Hepatocyte (in vitro differentiated cells): Measurements from ENCODE around the gene AKAP4. TPM values are rescaled to one million over a fixed set of nuclear protein-coding genes. Genes with fewer than 3 reads are reported as not detected.

ENCODE experiments used
- DNase-seq: peaks from one replicate; pipeline ENCODE4 v3.0.0-alpha.2; 2016; ENCODE audit warnings: low spot score
- H2AFZ ChIP-seq: fragments of 200-600 bp; sonication (generic); 2 replicates; pipeline ENCODE4 v1.6.0; 2016; ENCODE audit warnings: antibody characterized with exemption, mild to moderate bottlenecking
- H3K27ac ChIP-seq: fragments of 200-600 bp; sonication (generic); 2 replicates; pipeline ENCODE4 v1.5.1; 2016; ENCODE audit warnings: mild to moderate bottlenecking
- H3K27me3 ChIP-seq: fragments of 200-600 bp; sonication (generic); 2 replicates; pipeline ENCODE4 v1.6.1; 2016
- H3K36me3 ChIP-seq: fragments of 200-600 bp; sonication (generic); replicated peaks from 2 replicates; pipeline ENCODE4 v1.5.1; 2016; ENCODE audit warnings: low read depth; ENCODE audit not compliant: insufficient read depth
- H3K4me1 ChIP-seq: fragments of 200-600 bp; sonication (generic); 2 replicates; pipeline ENCODE4 v1.5.1; 2016; ENCODE audit warnings: mild to moderate bottlenecking, moderate library complexity; ENCODE audit not compliant: insufficient read depth
- H3K4me2 ChIP-seq: fragments of 200-600 bp; sonication (generic); 2 replicates; pipeline ENCODE4 v1.6.0; 2016
- H3K4me3 ChIP-seq: fragments of 200-600 bp; sonication (generic); 2 replicates; pipeline ENCODE4 v1.5.1; 2016; ENCODE audit warnings: mild to moderate bottlenecking
- H3K79me2 ChIP-seq: fragments of 200-600 bp; sonication (generic); 2 replicates; pipeline ENCODE4 v1.6.0; 2017; ENCODE audit warnings: mild to moderate bottlenecking
- H3K9me2 ChIP-seq: fragments of 200-600 bp; sonication (generic); replicated peaks from 2 replicates; pipeline ENCODE4 v1.6.0; 2017; ENCODE audit warnings: mild to moderate bottlenecking; ENCODE audit not compliant: insufficient read depth
- H3K9me3 ChIP-seq: fragments of 200-600 bp; sonication (generic); 2 replicates; pipeline ENCODE4 v1.5.1; 2016; ENCODE audit warnings: low read depth, mild to moderate bottlenecking
- H4K20me1 ChIP-seq: fragments of 200-600 bp; sonication (generic); 2 replicates; pipeline ENCODE4 v1.6.0; 2016; ENCODE audit warnings: mild to moderate bottlenecking; ENCODE audit not compliant: insufficient read depth, poor library complexity, severe bottlenecking
- EZH2 ChIP-seq: fragments of 200-600 bp; sonication (generic); IDR thresholded peaks from 2 replicates; pipeline ENCODE4 v1.6.1; 2016; ENCODE audit warnings: antibody characterized with exemption, mild to moderate bottlenecking, borderline replicate concordance
- EZH2phosphoT487 ChIP-seq: fragments of 200-600 bp; sonication (generic); IDR thresholded peaks from one replicate; pipeline ENCODE4 v1.6.1; 2018; ENCODE audit warnings: antibody characterized with exemption, mild to moderate bottlenecking, low read depth, moderate library complexity; ENCODE audit not compliant: unreplicated experiment, severe bottlenecking
- WGBS: methylation state at CpG from one replicate; pipeline ENCODE4 v1.1.6; 2016; ENCODE audit warnings: low lambda C conversion rate; ENCODE audit errors: missing lambda C conversion rate; 5-methylcytosine and 5-hydroxymethylcytosine counted together
- polyA plus RNA-seq: library from polyadenylated mRNA; unstranded; fragments of >200 nt; fragmentation: Nextera tagmentation; extraction: Ambion mirVana; gene quantifications from 2 replicates; pipeline ENCODE4 v1.2.1, GENCODE V29; 2016
- total RNA-seq: library from RNA; depleted of rRNA; stranded (reverse); fragments of >200 nt; gene quantifications from 2 replicates; pipeline ENCODE4 v1.2.3, GENCODE V29; 2014
- TF ChIP-seq, protein P1 (sequence below): fragments of 200-600 bp; sonication (generic); IDR thresholded peaks from 2 replicates; pipeline ENCODE4 v1.5.1; 2016; ENCODE audit warnings: antibody characterized with exemption, mild to moderate bottlenecking; ENCODE audit not compliant: poor library complexity

Gene AKAP4, protein sequence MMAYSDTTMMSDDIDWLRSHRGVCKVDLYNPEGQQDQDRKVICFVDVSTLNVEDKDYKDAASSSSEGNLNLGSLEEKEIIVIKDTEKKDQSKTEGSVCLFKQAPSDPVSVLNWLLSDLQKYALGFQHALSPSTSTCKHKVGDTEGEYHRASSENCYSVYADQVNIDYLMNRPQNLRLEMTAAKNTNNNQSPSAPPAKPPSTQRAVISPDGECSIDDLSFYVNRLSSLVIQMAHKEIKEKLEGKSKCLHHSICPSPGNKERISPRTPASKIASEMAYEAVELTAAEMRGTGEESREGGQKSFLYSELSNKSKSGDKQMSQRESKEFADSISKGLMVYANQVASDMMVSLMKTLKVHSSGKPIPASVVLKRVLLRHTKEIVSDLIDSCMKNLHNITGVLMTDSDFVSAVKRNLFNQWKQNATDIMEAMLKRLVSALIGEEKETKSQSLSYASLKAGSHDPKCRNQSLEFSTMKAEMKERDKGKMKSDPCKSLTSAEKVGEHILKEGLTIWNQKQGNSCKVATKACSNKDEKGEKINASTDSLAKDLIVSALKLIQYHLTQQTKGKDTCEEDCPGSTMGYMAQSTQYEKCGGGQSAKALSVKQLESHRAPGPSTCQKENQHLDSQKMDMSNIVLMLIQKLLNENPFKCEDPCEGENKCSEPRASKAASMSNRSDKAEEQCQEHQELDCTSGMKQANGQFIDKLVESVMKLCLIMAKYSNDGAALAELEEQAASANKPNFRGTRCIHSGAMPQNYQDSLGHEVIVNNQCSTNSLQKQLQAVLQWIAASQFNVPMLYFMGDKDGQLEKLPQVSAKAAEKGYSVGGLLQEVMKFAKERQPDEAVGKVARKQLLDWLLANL
- total RNA-seq: 0.23 TPM in 1 of 2 replicates, not detected in the other
- polyA plus RNA-seq: not detected in 2 replicates

- Histone ChIP-seq H3K4me1 (peaks cover 5% of the 10 kb centered on the region), H4K20me1 (no peaks in the 10 kb centered on the region), H3K27ac (peak within 1 kb of the TSS; percentile 63), H3K27me3 (no peaks in the 10 kb centered on the region), H3K9me2 (no peaks in the 10 kb centered on the region), H3K9me3 (no peaks in the 10 kb centered on the region), H3K36me3 (no peaks in the 10 kb centered on the region), H3K79me2 (no peaks in the 10 kb centered on the region), H3K4me3 (no peak within 1 kb of the TSS), H3K4me2 (no peak within 1 kb of the TSS), H2AFZ (no peak within 1 kb of the TSS)
- WGBS: 64% methylated on average over 1 of the region's 1 CpG
- TF ChIP-seq EZH2 (no peak), EZH2phosphoT487 (no peak)
- TF ChIP-seq, protein P1, sequence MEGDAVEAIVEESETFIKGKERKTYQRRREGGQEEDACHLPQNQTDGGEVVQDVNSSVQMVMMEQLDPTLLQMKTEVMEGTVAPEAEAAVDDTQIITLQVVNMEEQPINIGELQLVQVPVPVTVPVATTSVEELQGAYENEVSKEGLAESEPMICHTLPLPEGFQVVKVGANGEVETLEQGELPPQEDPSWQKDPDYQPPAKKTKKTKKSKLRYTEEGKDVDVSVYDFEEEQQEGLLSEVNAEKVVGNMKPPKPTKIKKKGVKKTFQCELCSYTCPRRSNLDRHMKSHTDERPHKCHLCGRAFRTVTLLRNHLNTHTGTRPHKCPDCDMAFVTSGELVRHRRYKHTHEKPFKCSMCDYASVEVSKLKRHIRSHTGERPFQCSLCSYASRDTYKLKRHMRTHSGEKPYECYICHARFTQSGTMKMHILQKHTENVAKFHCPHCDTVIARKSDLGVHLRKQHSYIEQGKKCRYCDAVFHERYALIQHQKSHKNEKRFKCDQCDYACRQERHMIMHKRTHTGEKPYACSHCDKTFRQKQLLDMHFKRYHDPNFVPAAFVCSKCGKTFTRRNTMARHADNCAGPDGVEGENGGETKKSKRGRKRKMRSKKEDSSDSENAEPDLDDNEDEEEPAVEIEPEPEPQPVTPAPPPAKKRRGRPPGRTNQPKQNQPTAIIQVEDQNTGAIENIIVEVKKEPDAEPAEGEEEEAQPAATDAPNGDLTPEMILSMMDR: no peak
- no peak for DNase-seq
These were observed at the start of gene AKAP4 for GRCh38 chrX:50200907-50201306. AKAP4 (minus strand) TSS chrX:50201007; CDS start chrX:50200889, 118 bp downstream.

GRCh38 chrX:50211510-50211909 lies 10.7 kb upstream of the AKAP4 start:
- no peaks in the 10 kb centered on the region for H3K79me2 ChIP-seq
- no peaks in the 10 kb centered on the region for H4K20me1 ChIP-seq
- H3K9me2 ChIP-seq: no peaks in the 10 kb centered on the region
- H3K4me3 ChIP-seq: no peak overlapping the region
- TF ChIP-seq EZH2phosphoT487 (no peak), EZH2 (no peak)
- TF ChIP-seq, protein P1: no peak
- no peaks in the 10 kb centered on the region for H3K27me3 ChIP-seq
- DNase-seq: no peak
- 63% methylated on average over 8 of the region's 8 CpGs for WGBS
- no peaks in the 10 kb centered on the region for H3K4me1 ChIP-seq
- no peak overlapping the region for H3K4me2 ChIP-seq
- H3K36me3 ChIP-seq: no peaks in the 10 kb centered on the region
- no peaks in the 10 kb centered on the region for H3K9me3 ChIP-seq
- H2AFZ ChIP-seq: no peak overlapping the region
- H3K27ac ChIP-seq: no peak overlapping the region

GRCh38 chrX:50206753-50207152 lies 5.9 kb upstream of the AKAP4 start:
- TF ChIP-seq EZH2phosphoT487 (no peak), EZH2 (no peak)
- TF ChIP-seq, protein P1: no peak

More at GRCh38 chrX:50206753-50207152, 5.9 kb upstream of the AKAP4 start:
- no peak for DNase-seq
- WGBS: 83% methylated on average over 11 of the region's 11 CpGs
- Histone ChIP-seq H3K27ac (no peak overlapping the region), H3K79me2 (no peaks in the 10 kb centered on the region), H3K4me1 (peaks cover 5% of the 10 kb centered on the region), H3K9me2 (no peaks in the 10 kb centered on the region), H3K36me3 (no peaks in the 10 kb centered on the region), H3K4me3 (no peak overlapping the region), H3K9me3 (no peaks in the 10 kb centered on the region), H3K4me2 (no peak overlapping the region), H3K27me3 (no peaks in the 10 kb centered on the region), H2AFZ (no peak overlapping the region), H4K20me1 (no peaks in the 10 kb centered on the region)
